H1 (cell line): ENCODE results near the gene ZNF532. TPM values are rescaled to one million over a fixed set of nuclear protein-coding genes. Genes with fewer than 3 reads are reported as not detected.
A peak's percentile ranks its signal among the peaks of the same experiment; 100 is the strongest.

Experiments used
- BCL11A ChIP-seq, 2 experiments: IDR thresholded peaks; one replicate each; pipeline ENCODE4 v1.6.1; 2011; ENCODE audit warnings: low read depth in 2 of 2, low read length in 2 of 2, mild to moderate bottlenecking in 2 of 2
- CEBPB ChIP-seq: IDR thresholded peaks from 2 replicates; pipeline ENCODE4 v1.6.1; 2012; ENCODE audit warnings: low read depth, low read length
- CTBP2 ChIP-seq: IDR thresholded peaks from 2 replicates; pipeline ENCODE4 v1.7.0; 2011; ENCODE audit warnings: borderline replicate concordance, mild to moderate bottlenecking, moderate library complexity, mixed read lengths, low read length; ENCODE audit not compliant: insufficient read depth, insufficient read length
- EGR1 ChIP-seq: IDR thresholded peaks from 2 replicates; pipeline ENCODE4 v1.6.1; 2011; ENCODE audit warnings: low read depth, low read length, borderline replicate concordance
- HDAC6 ChIP-seq: IDR thresholded peaks from one replicate; pipeline ENCODE4 v1.7.1; 2012; ENCODE audit warnings: low read depth, mild to moderate bottlenecking, inconsistent platforms, low read length, moderate library complexity
- NRF1 ChIP-seq: IDR thresholded peaks from 2 replicates; pipeline ENCODE4 v1.6.1; 2011; ENCODE audit warnings: mild to moderate bottlenecking, low read depth, low read length, improper control_type of control experiment
- SIRT6 ChIP-seq: IDR thresholded peaks from one replicate; pipeline ENCODE4 v1.7.1; 2012; ENCODE audit warnings: low read length, inconsistent platforms
- SP4 ChIP-seq: IDR thresholded peaks from 2 replicates; pipeline ENCODE4 v1.6.1; 2012; ENCODE audit warnings: low read length, inconsistent platforms
- TEAD4 ChIP-seq: IDR thresholded peaks from 2 replicates; pipeline ENCODE4 v1.6.1; 2012; ENCODE audit warnings: low read depth, low read length, inconsistent platforms, mixed read lengths
- polyA plus RNA-seq, 7 experiments: library from polyadenylated mRNA; depleted of rRNA in 3 of 7; stranded (reverse) in 5 of 7; unstranded in 2 of 7; fragments of >200 nt in 5 of 7; fragments of 200-250 nt in 2 of 7; gene quantifications; 1 replicate in 5 of 7; 2 replicates in 1 of 7; 4 replicates in 1 of 7; pipeline versions ENCODE4 v1.2.1 to v1.2.3, GENCODE V29; 2011 to 2013; ENCODE audit warnings: missing spikeins in 2 of 7, mixed read lengths in 2 of 7
- total RNA-seq: library from RNA; stranded (reverse); fragmentation: NEBNext Ultra II Directional; extraction: Animal tissue kit (Norgen Biotek cat#: 25700); gene quantifications from 2 replicates; pipeline ENCODE4 v1.2.1, GENCODE V29; 2021
- TF ChIP-seq, protein P1 (sequence below): fragments of 300-600 bp; sonication (generic); IDR thresholded peaks from 2 replicates; pipeline ENCODE4 v1.7.1; 2012; ENCODE audit warnings: low read length, moderate library complexity, mild to moderate bottlenecking, inconsistent platforms; ENCODE audit not compliant: insufficient replicate concordance
- TF ChIP-seq, protein P2 (sequence below): IDR thresholded peaks from 2 replicates; pipeline ENCODE4 v1.6.1; 2011; ENCODE audit warnings: low read depth, mild to moderate bottlenecking, low read length; ENCODE audit not compliant: insufficient read depth

The ZNF532 gene
- total and polyA plus RNA-seq, 2 of the 8 experiments (the other 6 are each of a cell fraction or from before 2014, with no cell fraction given): 143 to 240 TPM

DNA sequence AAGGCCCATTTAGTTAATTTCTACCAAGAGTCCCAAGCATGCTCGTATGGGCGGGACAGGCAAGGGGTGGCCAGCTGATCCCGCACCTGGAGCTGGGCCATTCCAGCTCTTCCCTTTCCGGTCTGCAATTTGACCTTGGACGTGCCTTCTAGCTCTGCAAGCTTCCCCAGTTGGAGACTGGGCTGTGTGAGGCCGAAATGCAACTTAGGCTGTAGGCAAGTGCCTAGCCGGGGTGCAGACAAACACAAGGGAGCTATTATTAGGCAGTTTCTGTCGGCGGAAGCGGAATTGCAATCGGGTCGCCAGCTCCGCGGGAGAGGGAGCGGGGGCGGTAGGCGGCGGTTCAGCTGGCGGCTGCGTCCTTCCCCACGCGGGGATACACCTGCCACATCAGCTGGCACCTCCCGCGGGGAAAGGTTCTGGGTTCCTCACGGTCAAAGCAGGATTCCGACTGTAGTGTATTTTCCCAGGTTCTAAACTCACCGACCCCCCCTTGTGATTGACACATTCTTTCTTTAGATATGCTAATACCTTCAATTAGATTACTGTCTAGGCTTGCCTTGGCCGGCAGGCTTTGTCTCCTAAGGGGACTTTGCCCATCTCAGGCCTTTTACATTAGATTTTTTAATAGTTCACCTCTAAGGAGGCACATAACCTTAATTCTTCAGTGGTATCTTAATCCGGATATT, 17.1 kb upstream of the ZNF532 start (continued):
- TF ChIP-seq, protein P1, sequence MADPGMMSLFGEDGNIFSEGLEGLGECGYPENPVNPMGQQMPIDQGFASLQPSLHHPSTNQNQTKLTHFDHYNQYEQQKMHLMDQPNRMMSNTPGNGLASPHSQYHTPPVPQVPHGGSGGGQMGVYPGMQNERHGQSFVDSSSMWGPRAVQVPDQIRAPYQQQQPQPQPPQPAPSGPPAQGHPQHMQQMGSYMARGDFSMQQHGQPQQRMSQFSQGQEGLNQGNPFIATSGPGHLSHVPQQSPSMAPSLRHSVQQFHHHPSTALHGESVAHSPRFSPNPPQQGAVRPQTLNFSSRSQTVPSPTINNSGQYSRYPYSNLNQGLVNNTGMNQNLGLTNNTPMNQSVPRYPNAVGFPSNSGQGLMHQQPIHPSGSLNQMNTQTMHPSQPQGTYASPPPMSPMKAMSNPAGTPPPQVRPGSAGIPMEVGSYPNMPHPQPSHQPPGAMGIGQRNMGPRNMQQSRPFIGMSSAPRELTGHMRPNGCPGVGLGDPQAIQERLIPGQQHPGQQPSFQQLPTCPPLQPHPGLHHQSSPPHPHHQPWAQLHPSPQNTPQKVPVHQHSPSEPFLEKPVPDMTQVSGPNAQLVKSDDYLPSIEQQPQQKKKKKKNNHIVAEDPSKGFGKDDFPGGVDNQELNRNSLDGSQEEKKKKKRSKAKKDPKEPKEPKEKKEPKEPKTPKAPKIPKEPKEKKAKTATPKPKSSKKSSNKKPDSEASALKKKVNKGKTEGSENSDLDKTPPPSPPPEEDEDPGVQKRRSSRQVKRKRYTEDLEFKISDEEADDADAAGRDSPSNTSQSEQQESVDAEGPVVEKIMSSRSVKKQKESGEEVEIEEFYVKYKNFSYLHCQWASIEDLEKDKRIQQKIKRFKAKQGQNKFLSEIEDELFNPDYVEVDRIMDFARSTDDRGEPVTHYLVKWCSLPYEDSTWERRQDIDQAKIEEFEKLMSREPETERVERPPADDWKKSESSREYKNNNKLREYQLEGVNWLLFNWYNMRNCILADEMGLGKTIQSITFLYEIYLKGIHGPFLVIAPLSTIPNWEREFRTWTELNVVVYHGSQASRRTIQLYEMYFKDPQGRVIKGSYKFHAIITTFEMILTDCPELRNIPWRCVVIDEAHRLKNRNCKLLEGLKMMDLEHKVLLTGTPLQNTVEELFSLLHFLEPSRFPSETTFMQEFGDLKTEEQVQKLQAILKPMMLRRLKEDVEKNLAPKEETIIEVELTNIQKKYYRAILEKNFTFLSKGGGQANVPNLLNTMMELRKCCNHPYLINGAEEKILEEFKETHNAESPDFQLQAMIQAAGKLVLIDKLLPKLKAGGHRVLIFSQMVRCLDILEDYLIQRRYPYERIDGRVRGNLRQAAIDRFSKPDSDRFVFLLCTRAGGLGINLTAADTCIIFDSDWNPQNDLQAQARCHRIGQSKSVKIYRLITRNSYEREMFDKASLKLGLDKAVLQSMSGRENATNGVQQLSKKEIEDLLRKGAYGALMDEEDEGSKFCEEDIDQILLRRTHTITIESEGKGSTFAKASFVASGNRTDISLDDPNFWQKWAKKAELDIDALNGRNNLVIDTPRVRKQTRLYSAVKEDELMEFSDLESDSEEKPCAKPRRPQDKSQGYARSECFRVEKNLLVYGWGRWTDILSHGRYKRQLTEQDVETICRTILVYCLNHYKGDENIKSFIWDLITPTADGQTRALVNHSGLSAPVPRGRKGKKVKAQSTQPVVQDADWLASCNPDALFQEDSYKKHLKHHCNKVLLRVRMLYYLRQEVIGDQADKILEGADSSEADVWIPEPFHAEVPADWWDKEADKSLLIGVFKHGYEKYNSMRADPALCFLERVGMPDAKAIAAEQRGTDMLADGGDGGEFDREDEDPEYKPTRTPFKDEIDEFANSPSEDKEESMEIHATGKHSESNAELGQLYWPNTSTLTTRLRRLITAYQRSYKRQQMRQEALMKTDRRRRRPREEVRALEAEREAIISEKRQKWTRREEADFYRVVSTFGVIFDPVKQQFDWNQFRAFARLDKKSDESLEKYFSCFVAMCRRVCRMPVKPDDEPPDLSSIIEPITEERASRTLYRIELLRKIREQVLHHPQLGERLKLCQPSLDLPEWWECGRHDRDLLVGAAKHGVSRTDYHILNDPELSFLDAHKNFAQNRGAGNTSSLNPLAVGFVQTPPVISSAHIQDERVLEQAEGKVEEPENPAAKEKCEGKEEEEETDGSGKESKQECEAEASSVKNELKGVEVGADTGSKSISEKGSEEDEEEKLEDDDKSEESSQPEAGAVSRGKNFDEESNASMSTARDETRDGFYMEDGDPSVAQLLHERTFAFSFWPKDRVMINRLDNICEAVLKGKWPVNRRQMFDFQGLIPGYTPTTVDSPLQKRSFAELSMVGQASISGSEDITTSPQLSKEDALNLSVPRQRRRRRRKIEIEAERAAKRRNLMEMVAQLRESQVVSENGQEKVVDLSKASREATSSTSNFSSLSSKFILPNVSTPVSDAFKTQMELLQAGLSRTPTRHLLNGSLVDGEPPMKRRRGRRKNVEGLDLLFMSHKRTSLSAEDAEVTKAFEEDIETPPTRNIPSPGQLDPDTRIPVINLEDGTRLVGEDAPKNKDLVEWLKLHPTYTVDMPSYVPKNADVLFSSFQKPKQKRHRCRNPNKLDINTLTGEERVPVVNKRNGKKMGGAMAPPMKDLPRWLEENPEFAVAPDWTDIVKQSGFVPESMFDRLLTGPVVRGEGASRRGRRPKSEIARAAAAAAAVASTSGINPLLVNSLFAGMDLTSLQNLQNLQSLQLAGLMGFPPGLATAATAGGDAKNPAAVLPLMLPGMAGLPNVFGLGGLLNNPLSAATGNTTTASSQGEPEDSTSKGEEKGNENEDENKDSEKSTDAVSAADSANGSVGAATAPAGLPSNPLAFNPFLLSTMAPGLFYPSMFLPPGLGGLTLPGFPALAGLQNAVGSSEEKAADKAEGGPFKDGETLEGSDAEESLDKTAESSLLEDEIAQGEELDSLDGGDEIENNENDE: peak; percentile 37
- TF ChIP-seq CEBPB (no peak), HDAC6 (no peak), NRF1 (no peak), SP4 (no peak), CTBP2 (peak; percentile 98), EGR1 (peak; percentile 99), SIRT6 (no peak), TEAD4 (peak; percentile 92), BCL11A (IDR thresholded peaks at IDR 0.05; ENCODE audit: low read depth in 2 of 2, low read length in 2 of 2) (peak in 1 of 2 experiments; percentile 79)
- TF ChIP-seq, protein P2, sequence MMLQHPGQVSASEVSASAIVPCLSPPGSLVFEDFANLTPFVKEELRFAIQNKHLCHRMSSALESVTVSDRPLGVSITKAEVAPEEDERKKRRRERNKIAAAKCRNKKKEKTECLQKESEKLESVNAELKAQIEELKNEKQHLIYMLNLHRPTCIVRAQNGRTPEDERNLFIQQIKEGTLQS: no peak
